ENCODE results near the gene VWA7. TPM values are rescaled to one million over a fixed set of nuclear protein-coding genes. Genes with fewer than 3 reads are reported as not detected.

VWA7 gene
- total RNA-seq, 1 experiment from 2014 or later: 11.2 TPM

DNA sequence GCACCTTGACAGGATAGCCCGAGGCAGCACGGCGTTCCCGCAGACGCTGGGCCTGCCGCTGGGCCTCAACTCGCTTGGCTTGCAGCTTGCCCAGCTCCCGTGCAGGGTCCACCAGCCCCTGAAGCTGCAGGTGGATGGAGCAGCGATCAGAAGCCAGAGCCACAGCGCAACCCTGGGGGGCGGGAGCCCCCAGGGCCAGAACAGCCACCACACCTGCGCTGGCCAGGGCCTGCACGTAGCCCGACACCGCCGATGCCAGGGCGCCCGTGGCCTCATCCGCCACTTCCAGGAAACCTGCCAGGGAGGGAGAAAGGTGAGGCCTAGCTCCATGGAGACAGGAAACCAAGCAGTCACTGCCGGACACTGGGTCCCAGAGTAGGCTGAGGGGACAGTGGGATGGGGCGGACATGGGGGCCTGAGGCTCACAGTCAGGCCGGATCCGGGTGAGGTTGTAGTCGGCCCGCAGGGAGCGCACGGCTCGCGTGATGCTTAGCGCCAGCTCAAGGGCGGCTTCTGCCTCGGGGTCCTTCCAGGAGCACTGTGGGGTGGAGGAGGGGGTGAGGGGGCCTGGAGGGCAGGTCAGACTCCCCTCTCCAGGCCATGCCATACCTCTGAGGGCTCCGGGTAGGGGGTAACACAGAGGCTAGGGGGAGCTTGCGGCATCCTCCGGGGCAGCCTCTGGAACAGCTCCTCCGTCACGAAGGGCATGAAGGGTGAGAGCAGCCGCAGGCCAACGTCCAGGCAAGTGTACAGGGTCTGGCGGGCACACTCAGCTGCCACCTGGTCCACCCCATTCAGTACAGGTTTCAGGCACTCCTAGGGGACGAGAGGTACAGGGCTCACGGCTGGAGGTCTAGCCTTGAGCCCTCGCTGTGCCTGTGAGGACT is 2.1 kb upstream of the VWA7 start:
- DNase-seq (ENCODE audit: low spot score): no peak

DNA sequence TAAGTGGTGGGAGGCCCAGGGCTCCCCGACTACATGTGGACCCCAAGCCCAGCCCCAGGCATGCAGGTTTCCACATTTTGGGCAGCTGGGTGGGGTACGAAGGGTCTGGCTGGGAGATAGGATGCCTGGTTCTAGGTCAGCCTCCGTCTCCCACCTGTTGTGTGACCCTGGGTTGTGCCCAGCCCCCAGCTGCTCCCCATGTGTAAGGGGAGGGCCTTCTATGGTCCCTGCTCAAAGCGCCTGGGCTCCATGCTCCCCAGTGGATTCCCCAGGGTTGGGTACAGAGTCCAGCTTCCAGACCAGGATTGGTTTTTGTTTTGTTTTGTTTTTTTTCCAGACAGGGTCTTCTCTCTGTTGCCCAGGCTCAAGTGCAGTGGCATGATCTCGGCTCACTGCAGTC is 1.1 kb upstream of the VWA7 start:
- no peak for DNase-seq (ENCODE audit: low spot score)

DNA sequence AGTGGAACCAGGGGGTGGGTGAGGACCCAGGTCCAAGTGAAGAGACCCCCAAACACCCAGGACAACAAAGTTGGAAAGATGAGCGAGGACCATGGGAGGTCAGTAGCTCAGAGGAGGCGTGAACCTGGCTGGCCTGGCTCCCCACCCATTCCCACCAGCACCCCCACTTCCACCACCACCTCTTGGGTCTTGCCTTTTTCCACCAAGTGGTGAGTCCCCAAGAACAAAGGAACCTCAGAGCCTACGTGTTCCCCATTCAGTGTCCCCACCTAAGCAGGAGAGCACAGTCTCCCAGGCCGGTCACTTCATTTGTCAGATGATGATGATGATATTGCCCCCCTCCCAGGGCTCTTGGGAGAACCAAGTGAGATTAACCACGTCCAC is 531 bp upstream of the VWA7 start:
- DNase-seq (ENCODE audit: low spot score): no peak

DNA sequence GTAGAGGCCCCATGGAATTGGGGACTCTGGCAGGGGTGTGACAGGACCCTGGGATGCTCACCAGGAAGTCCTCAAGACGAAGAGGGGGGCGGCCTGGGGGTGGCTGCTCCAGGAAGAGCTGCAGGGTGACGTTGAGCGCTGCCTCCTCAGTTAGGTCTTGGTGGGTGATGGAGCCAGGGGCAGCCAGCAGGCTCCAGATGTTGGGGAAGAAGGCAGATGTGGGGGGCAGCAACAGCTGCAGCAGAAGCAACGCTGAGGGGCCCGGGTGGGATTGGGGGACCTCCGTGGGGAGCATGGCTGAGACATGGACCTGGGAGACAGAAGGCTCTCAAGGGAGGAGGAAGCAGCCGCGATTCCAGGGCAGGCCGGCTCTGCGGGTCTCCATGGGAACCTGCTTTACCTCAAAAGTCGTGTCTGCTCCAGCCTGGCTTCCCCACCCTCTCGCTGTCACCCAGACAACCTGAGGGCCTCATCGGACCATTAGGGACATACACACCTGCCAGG is 591 bp downstream of the VWA7 start:
- DNase-seq (ENCODE audit: low spot score): no peak

DNA sequence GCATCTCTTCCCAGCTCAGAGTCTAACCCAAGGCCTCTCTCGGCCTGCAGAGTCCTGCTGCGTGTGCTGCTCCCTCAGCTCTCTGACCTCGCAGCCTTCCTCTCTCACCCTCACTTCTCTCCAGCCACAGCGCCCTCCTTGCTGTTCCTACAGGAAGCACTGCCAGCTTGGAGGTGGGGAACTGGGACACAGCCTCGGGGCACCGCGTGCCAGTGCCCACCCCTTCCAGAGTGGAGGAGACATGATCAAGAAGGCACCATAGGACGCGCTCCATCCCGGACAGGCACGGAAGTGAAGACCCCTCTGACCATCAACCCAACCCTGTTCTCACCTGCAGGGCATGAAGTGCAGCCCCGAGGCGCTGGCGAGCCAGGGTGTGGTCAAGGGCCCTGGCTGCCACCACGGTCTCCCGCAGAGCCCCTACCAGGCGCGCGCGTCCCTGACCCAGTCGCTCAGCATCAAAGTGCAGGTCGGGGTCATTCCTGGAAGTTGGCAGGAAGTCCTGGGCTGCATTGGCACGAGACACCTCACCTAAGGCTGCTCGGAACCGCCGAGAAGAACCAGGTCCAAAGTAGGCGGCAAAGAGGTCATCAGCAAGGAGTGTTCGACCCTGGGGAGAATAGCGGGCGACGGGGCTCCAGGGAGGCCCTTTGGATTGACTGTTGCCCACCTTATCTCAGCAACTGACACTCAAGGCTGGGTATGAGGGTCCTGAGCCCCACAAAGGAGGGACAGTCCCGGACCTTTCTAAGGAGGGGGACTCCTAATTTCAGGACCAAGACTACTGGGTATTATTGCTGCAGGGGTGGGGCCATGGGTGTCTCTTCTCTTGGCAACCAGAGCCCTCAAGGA is 1.3 kb downstream of the VWA7 start:
- no peak for DNase-seq (ENCODE audit: low spot score)

DNA sequence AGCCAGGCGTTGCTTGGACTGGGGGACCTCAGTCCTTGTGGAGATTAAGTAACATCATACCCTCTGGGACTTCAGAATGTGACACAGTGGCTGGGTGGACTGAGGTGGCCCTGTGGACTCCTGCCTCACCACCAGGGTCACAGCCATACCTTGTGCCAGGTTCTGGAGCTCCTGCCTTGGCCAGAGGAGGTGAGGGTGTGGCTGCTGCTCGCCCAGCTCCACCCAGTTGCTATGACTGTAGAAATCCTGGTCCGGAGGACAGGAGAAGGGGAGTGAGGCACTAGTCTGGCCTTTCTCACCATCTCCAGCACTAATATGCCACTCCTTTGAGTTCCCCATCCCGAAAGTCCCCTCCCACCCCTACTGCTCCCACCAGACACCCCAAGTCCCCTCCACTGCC is 1.9 kb downstream of the VWA7 start:
- DNase-seq (ENCODE audit: low spot score): peak; percentile 67

DNA sequence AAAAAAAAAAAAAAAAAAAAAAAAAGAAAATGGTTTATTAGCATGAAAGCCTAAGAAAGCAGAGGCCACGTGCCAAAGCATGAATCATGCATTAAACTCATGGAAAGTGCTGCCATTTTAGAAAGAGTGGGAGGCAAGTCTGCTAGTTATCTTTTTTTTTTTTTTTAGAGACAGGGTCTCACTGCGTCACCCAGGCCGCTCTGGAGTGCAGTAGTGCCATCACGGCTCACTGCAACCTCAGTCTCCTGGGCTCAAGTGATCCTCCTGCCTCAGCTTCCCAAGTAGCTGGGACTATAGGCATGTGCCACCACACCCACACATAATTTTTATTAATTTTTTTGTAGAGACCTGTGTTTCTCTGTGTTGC is 5.2 kb downstream of the VWA7 start:
- no peak for DNase-seq (ENCODE audit: low spot score)

DNA sequence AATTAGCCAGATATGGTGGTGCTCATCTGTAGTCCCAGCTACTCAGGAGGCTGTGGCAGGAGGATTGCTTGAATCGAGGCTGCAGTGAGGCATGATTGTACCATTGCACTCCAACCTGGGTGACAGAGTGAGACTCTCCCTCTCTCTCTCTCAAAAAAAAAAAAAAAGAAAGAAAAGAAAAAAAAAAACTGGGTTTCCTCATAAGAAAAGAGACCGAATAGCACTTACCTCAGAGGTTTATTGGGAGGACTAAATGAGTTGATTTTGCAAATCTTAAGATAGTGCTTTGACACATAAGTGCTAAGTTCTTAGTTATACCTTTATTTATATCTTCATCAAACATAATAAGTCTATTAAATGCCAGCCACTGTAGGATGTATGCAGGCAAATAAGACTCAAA is 6.3 kb downstream of the VWA7 start:
- no peak for DNase-seq (ENCODE audit: low spot score)

DNA sequence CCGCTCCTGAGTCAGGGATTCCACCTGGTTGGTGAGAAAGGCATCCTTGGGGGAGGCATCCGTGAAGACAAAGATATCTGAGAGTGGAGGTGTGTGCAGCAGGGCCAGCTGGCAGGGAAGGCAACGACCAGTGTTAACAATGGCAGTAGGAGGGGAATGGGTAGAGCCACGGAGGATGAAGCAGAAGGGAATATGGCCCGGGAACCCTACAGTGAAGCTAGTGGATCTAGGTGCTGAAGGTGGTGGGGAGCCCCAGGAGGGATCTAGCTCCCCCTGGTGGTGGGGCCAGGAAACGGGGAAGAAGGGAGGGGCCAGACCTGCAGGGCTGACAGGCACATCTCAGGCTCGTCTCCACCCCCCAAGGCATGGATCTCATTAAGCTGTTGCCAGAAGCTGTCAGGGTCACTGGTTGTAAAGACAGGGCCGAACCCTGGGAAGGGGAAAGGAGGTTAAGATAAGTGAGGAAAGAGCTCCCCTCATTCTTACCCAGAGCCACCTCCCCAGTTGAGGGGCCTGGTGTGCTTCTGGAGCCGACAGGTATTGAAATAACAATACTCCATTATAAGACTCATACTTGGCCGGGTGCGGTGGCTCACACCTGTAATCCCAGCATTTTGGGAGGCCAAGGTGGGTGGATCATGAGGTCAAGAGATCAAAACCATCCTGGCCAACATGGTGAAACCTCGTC is 7.3 kb downstream of the VWA7 start:
- peak; percentile 86 for DNase-seq (ENCODE audit: low spot score)

DNA sequence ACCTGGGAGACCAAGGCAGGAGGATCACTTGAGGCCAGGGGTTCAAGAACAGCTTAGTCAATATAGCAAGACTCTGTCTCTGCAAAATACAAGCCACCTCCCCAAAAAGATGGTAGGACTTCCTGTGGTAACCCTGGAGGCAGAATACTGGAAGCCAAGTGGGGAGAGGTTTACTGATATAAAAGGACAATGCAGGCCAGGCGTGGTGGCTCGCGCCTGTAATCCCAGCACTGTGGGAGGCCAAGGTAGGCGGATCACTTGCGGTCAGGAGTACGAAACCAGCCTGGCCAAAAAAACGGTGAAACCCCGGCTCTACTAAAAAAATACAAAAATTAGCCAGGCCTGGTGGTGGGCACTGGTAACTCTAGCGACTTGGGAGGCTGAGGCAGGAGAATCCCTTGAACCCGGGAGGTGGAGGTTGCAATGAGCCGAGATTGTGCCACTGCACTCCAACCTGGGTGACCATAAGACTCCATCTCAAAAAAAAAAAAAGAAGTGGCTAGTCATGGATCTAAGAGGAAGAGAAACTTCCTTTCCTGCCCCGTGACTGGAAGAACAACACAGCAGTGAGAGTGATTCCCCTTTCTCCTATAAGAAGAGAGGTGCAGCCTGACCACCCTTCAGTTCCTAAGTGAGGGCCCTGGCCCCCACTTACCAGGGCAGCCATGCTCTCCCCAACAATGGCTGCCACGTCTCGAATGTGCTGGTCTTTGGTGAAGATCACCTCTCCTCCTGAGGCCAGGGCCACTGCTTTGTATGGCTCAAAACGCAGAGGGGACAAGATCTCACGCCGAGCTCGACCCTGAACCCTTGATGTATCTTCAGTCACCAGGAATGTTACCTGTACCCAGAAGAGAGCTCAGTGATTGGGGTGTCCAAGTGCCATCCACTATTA is 8.5 kb downstream of the VWA7 start:
- no peak for DNase-seq (ENCODE audit: low spot score)

DNA sequence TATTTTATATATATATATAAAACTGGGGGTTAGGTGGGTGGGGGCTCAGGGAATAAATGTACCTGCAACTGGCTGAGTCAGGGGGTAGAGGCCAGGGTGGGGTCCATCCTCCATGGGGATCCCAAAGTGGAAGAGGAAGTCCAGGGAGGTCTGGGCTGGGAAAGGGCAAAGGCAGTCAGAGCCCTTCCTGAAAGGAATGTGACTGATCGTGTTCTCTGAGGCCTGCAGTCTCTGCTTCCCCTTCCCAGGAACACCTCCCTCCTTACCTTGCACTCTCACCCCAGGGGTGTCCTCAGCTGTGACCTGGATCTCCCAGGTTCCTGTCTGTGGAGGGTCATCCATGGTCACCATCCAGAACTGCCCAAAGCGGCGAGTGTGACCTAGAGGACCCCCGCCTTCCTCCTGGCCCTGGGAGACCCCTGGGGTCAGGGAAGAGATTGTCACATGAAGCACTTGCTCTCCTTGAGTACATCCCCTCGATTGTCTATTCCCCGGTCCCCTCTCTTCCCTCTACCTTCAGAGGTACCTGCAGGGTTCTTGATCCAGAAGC is 10.0 kb downstream of the VWA7 start:
- DNase-seq (ENCODE audit: low spot score): no peak

DNA sequence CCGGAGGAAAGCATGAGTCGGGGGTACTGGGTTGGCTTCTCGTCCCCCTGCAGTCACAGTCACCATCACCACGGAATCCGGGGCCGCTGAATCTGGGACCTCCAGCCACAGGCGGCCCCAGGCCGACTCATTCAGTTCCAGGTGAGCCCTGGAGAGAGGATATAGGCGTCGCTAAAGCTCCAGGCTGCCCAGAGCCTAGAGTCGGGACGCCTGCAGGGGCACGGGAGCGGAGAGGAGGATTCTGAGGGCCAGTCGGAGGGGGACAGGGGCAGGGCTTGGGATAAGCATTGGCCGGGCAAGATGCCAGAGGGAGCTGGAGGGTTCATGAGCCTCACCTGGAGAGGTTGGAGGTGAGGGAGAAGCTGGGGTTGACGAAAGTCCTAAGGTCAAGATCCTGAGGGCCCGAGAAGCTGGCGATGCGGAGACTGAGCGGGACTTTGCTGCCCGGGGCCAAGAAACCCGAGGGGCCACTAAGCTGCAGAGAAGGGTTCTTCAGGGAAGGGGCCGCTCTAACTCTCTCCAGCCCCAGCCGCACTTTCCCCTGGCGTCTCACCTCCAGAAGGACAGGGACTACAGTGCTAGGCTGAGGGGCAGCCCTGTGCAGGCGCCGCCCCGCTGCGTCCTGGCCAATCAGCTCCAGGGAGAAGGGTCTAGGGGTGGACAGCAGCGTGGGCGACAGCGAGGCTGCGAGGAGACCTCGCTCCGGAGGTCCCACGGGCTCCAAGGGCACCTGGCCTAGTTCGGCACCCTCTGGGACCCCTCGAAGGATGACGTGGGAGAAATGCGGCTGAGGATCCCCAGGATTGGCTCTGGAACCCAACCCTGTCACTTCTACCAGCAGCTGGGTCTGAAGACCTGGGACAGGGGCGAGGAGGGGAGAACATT is 11.0 kb downstream of the VWA7 start:
- no peak for DNase-seq (ENCODE audit: low spot score)

DNA sequence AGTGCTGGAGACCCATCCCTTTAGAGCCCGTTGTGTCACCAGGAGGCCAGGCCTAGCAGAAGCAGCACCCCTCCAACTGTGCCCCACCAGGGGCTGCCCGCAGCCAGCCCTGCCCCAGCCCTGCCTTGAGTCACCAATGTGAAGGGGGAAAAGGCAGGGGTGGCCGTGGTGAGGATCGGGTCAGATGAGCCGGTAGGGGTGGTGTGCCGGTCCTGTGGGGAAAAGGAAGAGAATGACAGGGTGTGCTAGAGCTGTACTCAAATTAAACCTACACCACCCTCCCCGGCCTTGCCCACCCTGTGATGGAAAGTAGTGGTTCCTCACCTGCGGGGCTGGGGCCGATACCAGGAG is 11.6 kb downstream of the VWA7 start:
- DNase-seq (ENCODE audit: low spot score): no peak

DNA sequence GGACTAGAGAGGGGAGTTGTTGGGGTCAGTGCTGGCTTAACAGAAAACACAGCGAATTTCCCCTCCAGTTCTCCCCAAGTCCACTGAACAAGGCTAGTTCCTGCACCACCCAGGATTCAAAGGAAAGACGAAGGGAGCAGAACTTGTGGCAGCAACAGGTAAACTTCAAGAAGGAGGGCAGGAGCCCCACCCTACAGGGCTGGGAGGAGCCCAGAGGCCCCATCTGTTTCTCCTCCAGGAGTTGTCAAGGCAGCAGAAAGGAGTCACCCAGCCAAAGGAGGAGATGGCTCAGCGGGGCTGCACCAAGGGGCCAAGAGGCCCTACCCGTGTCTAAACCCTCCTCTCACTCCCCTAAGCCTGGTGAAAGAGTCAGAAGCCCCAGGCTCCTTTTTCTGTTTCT is 12.9 kb downstream of the VWA7 start:
- DNase-seq (ENCODE audit: low spot score): no peak

DNA sequence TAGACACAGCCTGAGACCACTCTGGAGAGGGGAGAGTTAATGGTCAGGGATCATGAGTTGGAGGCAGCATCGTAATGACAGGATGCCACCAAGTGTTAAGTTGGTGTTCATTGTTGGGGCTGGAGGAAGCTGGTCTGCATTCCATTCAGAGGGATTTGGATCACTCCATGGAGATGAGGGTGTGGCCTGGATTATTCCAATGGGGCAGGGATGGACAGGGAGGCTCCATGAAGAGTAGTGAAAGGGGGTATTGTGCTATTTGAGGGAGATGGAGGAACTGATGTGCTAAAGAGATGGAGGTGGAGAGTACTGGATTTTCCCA is 13.5 kb downstream of the VWA7 start:
- DNase-seq (ENCODE audit: low spot score): peak; percentile 38

DNA sequence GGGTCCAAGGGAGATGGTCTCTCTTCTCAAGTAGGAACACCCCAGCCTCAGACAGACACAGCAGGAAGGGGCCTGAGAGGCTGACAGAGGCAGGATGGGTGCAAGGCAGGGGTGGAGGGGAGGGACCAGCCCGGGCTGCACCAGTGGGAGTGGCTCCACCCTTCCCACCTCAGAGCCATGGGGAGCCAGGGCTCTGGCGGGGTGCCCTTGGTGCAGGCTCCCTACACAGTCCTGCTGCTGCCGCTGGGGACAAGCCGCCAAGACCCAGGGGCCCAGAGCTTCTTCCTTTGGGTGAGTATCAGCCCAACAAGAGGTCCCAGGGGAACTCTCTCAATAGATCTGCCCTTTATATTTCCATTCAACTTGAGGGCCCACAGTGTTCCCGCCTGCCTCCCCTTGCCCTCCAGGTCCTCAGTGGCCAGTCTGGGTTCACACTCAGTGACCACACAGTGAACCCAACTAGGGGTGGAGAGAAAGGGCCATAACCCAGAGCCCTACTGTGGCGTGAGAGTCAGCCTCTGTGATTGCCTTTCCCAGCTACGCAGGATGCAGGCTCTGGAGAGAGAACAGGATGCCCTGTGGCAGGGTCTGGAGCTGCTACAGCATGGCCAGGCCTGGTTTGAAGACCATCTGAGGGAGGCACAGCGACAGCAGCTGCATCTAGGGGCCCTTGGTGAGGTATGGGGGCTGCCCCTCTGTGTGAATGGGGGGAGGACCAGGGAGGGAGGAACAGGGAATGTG is 14.1 kb downstream of the VWA7 start:
- DNase-seq (ENCODE audit: low spot score): no peak

DNA sequence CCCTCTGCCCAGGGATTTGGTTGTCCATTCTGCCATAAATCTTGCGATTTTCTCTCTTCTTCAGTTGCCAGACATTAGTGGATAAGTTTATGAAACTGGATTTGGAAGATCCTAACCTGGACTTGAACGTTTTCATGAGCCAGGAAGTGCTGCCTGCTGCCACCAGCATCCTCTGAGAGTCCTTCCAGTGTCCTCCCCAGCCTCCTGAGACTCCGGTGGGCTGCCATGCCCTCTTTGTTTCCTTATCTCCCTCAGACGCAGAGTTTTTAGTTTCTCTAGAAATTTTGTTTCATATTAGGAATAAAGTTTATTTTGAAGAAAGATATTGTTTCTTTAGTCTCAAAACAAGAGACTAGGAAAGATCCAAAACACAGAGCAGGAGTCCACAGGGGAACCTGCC is 14.8 kb downstream of the VWA7 start, which contains the start of gene SAPCD1:
Gene SAPCD1, plus strand, starts transcription at position 301 of the 400 bp plus-strand sequence. CDS start 399 bp downstream, outside the sequence.
- no peak for DNase-seq (ENCODE audit: low spot score)

DNA sequence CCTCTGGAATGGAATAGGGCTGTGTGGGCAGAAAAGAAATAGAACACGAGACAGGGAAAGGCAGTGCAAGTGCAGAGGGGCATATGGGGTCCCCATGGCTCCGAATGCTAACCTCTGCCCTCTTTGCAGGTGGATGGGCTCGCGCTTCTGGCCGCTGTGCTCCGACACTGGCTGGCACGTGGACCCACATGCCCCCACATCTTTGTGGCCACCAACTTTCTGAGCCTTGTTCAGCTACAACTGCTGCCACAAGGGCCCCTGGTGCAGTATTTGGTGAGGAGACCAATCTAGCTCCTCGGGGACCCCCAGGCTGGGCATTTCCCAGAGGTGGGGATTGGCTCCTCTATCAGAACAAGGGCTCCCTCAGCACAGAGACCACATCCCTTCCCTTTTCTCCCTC is 15.8 kb downstream of the VWA7 start:
- no peak for DNase-seq (ENCODE audit: low spot score)

DNA sequence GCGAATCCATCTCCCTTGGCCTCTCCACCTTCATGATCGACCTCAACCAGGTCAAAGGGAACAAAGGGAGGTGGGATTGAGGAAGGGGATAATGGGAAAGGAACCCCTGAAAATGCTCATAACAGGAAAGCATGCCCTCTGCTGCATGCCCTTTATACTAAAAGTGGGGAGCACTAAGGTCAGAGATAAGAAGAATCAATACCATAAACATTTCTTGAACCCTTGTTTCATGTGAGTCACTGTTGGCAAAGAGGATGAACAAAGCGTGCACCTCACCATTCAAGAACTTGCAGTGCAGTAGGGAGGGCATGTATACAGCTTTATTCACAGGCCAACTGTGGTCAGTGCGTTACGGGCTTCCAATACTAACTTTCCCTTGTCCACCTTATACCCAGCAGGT is 16.3 kb downstream of the VWA7 start:
- DNase-seq (ENCODE audit: low spot score): no peak
